Kidney glomerular epithelial cell (primary cell): Measurements from ENCODE around the gene PTPN21.

ENCODE experiments used
- DNase-seq: peaks from one replicate; lab custom pipeline; 2025; lab: John Stamatoyannopoulos, UW

PTPN21 gene

GRCh38 chr14:88468406-88468805 is 86.4 kb downstream of the PTPN21 start:
- DNase-seq: peak; percentile 20

- no peak for DNase-seq
Measured at GRCh38 chr14:88463318-88463717, 91.5 kb downstream of the PTPN21 start.

GRCh38 chr14:88454886-88455285 is 99.9 kb downstream of the PTPN21 start:
- DNase-seq: no peak

GRCh38 chr14:88452231-88452630 is 102.6 kb downstream of the PTPN21 start:
- DNase-seq: no peak

GRCh38 chr14:88439088-88439487 is 115.7 kb downstream of the PTPN21 start:
- DNase-seq: no peak

GRCh38 chr14:88437658-88438057 is 117.1 kb downstream of the PTPN21 start:
- no peak for DNase-seq

GRCh38 chr14:88430976-88431375 is 123.8 kb downstream of the PTPN21 start:
- DNase-seq: no peak

GRCh38 chr14:88426271-88426670 is 128.5 kb downstream of the PTPN21 start:
- no peak for DNase-seq

GRCh38 chr14:88424573-88424972 is 130.2 kb downstream of the PTPN21 start:
- DNase-seq: no peak

- DNase-seq: peak; percentile 9
Measured at GRCh38 chr14:88422919-88423650, 131.7 kb downstream of the PTPN21 start.

GRCh38 chr14:88422047-88422446 is 132.8 kb downstream of the PTPN21 start:
- DNase-seq: no peak

GRCh38 chr14:88421286-88421685 is 133.5 kb downstream of the PTPN21 start:
- DNase-seq: no peak

GRCh38 chr14:88420187-88420586 is 134.6 kb downstream of the PTPN21 start:
- no peak for DNase-seq

GRCh38 chr14:88417594-88417993 is 137.2 kb downstream of the PTPN21 start:
- DNase-seq: no peak
